Hematopoietic multipotent progenitor cell treated with erythropoietin and hydrocortisone succinate and interleukin-3 and kit ligand, for 4 days (in vitro differentiated cells): ENCODE data around the gene ABI3BP.

Source experiments
- DNase-seq: peaks from one replicate; pipeline ENCODE4 v3.0.0-alpha.2; 2015

The ABI3BP gene

GRCh38 chr3:100879195-100879810, 113.9 kb downstream of the ABI3BP start:
- no peak for DNase-seq

GRCh38 chr3:100877286-100877685, 115.9 kb downstream of the ABI3BP start:
- DNase-seq: no peak

DNA sequence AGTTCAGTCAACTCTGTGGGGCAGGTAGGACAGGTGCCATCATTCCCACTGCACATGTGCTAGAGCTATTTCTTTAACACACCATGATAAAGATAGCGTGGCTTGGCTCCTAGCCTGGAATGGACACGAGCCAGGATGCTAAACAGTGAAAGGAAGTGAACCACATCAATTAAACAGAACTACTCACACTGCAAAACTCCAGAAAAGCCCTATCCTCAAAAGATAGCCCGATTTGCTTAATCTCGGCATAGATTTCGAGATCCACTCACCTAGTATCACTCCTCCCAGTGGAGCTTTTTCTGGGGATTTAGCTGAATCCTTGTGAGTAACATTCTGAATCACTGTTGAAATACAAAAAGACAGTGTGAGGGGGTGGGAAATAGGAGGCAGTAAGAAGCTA, 118.0 kb downstream of the ABI3BP start:
- peak; percentile 27 for DNase-seq

- peak; percentile 78 for DNase-seq
These were observed 119.6 kb downstream of the ABI3BP start for GRCh38 chr3:100873611-100874010.

GRCh38 chr3:100871306-100871705, 121.9 kb downstream of the ABI3BP start:
- peak; percentile 37 for DNase-seq

DNA sequence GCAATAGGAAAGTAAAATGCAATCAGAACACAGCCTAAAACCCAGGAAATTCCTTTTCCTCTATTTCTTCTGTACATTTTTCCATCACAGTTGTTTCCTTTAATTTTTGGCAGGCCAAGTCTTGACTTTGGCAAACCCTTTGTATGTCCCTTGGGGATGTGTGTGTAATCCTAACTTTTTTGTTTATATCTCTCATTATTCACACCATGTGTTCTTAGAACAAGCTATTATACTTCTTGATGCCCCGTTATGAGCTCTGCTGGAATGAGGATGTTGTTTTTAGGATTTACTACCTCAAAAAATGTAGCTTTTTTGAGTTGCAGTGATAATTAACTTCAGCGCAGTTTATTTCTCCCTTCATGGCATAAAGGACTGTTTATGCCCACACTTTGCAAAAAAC, 123.4 kb downstream of the ABI3BP start:
- DNase-seq: no peak

DNA sequence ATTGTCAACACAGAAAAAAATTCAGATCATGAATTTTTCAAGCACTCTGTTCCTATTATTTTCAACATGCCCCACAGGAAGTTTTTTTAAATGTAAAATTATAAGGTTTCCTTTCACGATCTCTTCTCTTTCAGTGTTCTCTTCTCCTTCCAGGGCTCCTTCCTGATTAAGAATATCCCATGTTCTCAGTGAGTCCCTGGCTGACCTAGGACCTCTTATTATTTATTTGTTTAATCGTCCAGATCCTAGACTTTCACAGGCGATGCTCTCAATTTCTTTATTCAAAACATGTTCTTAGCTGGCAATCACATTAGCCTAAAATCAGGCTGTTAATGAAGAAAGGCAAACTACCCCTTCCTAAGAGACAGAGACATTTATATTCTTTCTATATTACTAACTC, 124.3 kb downstream of the ABI3BP start:
- no peak for DNase-seq

DNA sequence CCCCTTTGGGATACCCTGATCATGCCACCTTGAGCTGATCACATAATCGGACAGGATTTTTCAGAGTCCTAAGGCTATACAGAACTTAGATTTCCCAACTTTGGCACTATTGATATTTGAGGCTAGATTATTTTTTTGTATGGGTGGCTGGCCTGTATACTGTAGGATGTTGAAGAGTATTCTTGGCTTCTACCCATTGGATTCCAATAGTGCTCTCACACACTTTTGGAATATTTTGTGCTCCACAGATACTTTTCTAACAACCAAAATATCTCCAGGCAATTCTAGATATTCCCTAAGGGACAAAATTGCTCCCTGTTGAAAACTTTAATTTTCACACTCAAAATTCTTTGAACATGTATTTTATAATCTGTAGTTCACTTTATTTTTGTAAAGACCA, 125.1 kb downstream of the ABI3BP start:
- no peak for DNase-seq

- DNase-seq: no peak
These were observed 127.8 kb downstream of the ABI3BP start for GRCh38 chr3:100865442-100865841.

- DNase-seq: no peak
These were observed 128.6 kb downstream of the ABI3BP start for GRCh38 chr3:100864471-100865250.

GRCh38 chr3:100857863-100858262, 135.4 kb downstream of the ABI3BP start:
- DNase-seq: no peak

DNA sequence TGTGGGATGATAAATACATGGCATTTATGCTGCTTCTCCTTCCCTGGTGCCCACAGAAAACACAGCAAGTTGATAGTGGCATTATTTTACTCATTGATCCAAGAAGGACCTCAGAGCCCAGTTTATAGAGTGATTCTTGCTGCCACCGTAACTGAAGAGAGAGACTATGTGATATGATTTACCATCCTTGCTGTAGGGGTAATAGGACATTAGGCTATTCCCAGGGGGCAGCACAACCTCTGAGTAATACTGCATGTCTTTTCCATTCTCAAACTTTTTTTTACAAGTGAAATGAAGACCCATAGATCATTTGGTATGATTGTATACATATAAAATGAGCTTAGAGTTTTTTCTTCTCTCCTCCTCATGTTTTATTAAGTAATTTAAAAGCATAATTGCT, 136.4 kb downstream of the ABI3BP start:
- DNase-seq: no peak

- DNase-seq: peak; percentile 53
These were observed 140.4 kb downstream of the ABI3BP start for GRCh38 chr3:100852840-100853239.

DNA sequence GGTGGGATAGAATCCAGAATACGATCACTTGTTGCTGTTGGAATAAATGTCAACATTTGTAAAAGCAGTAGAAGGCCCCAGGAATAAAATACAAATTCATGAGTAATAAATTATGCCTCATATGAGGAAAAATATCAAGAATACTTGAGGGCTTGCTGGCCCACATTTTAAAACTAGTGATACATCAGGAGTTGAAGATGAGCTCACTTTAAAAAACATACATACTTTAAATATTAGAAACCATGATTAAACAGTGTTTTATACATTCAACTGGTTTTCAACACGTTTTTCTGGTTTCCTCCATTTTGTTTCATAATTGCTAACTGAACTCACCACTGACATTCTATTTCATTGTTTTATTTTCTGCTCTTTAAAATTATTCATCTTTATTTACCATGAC, 142.5 kb downstream of the ABI3BP start:
- DNase-seq: no peak

GRCh38 chr3:100850156-100850555, 143.1 kb downstream of the ABI3BP start:
- DNase-seq: no peak

GRCh38 chr3:100844063-100844936, 148.9 kb downstream of the ABI3BP start:
- DNase-seq: no peak

- DNase-seq: no peak
These were observed 155.1 kb downstream of the ABI3BP start for GRCh38 chr3:100838157-100838556.

DNA sequence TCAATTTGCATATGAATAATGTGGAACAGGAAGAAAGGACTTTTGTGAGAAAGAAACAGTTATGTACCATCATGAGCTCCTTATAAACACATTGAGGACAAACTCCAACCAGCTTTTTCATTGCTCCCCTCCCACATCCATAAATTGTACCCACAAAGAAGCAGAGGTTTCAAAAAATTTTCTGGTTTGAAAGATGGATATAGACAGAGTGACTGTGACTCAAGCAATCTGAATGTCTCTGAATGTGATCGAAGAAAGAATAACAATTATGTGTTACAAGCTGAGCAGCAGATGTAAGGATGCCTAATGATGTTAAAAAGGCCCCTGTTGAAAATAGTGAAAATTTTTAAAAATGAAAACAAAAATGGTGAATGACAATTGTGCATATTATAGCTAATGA, 156.6 kb downstream of the ABI3BP start:
- no peak for DNase-seq

GRCh38 chr3:100834332-100834731, 158.9 kb downstream of the ABI3BP start:
- no peak for DNase-seq

- DNase-seq: no peak
These were observed 159.7 kb downstream of the ABI3BP start for GRCh38 chr3:100833483-100833882.

DNA sequence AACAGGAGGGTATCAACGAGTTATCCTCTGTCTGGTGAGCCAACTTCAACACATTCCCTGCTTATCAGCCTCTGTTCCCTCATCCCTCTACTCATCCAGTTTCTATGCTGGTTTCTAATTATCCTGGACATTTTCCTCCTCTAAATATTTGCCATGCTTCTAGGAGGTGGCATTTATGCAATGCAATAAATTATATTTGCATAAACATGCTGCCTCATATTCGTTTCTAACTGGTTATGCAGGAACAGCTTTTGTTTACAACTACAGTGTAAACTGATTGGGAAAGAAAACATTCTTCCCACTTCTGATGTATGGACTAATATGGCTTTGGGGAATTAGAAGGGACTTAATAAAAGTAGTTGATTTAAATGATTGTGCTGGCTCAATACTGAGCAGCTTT, 161.6 kb downstream of the ABI3BP start:
- no peak for DNase-seq

GRCh38 chr3:100830931-100831330, 162.3 kb downstream of the ABI3BP start:
- no peak for DNase-seq

- no peak for DNase-seq
These were observed 167.6 kb downstream of the ABI3BP start for GRCh38 chr3:100825574-100825973.

GRCh38 chr3:100815583-100815982, 177.6 kb downstream of the ABI3BP start:
- DNase-seq: no peak
